Endothelial cell of umbilical vein (primary cell): Measurements from ENCODE around the gene DIAPH3. TPM values are rescaled to one million over a fixed set of nuclear protein-coding genes. Genes with fewer than 3 reads are reported as not detected.

ENCODE experiments used
- BruUV-seq: library from RNA; stranded (reverse); fragments of 400-500 nt; replicated peaks from 2 replicates; lab custom pipeline; 2021; lab: Mats Ljungman, UMichigan
- CTCF ChIA-PET: fragments of 300-600, 350-600 bp; sonication (Branson Sonifier 250); formaldehyde crosslinking; loops from one replicate; lab custom pipeline; 2021; ENCODE audit warnings: antibody characterized with exemption, inconsistent platforms; lab: Charles Lee
- POLR2A ChIA-PET: fragments of 300-600, 350-600 bp; sonication (Branson Sonifier 250); formaldehyde crosslinking; loops from one replicate; lab custom pipeline; 2021; ENCODE audit warnings: antibody characterized with exemption, inconsistent platforms; lab: Charles Lee
- DNase-seq: peaks from one replicate; pipeline ENCODE4 v3.0.0-alpha.2; 2011; ENCODE audit warnings: low read depth, low spot score
- FAIRE-seq: peaks from 2 replicates; lab custom pipeline; 2011; peaks lifted over from hg19 to GRCh38; lab: Jason Lieb, UNC
- H2AFZ ChIP-seq: 2 replicates; pipeline ENCODE4 v1.6.0; 2012; ENCODE audit warnings: low read depth, low read length, control low read depth, inconsistent platforms
- H3K27ac ChIP-seq: 2 replicates; pipeline ENCODE4 v1.5.1; 2011; ENCODE audit warnings: low read depth, mild to moderate bottlenecking, control low read depth, low read length, moderate library complexity; ENCODE audit not compliant: insufficient read depth
- H3K27me3 ChIP-seq, 2 experiments: 2 replicates each; pipeline versions ENCODE4 v1.6.0 to v1.6.1; 2011; ENCODE audit warnings: low read length in 2 of 2, mixed read lengths in 1 of 2; ENCODE audit not compliant: control insufficient read depth in 2 of 2, insufficient read depth in 2 of 2
- H3K36me3 ChIP-seq, 2 experiments: 2 replicates in 1 of 2; 3 replicates in 1 of 2; pipeline ENCODE4 v1.5.1; 2011; ENCODE audit warnings: low read length in 2 of 2, mild to moderate bottlenecking in 1 of 2, moderate library complexity in 1 of 2; ENCODE audit not compliant: control insufficient read depth in 2 of 2, insufficient read depth in 2 of 2; ENCODE audit errors: extremely low read depth in 1 of 2
- H3K4me1 ChIP-seq: 3 replicates; pipeline ENCODE4 v1.5.1; 2011; ENCODE audit warnings: mild to moderate bottlenecking, low read length; ENCODE audit not compliant: control insufficient read depth, insufficient read depth; ENCODE audit errors: extremely low read depth
- H3K4me2 ChIP-seq: 2 replicates; pipeline ENCODE4 v1.6.1; 2011; ENCODE audit warnings: low read length, control low read depth, mixed read lengths; ENCODE audit not compliant: insufficient read depth
- H3K4me3 ChIP-seq, 3 experiments: fragments of 200-600 bp in 1 of 3; sonication (generic), shearing (Covaris generic) in 1 of 3; replicated peaks in 1 of 3; 2 replicates each; pipeline ENCODE4 v1.5.1; 2011 to 2016; ENCODE audit warnings: control low read depth in 3 of 3, low read length in 3 of 3, mild to moderate bottlenecking in 2 of 3, inconsistent platforms in 1 of 3, low read depth in 1 of 3, moderate library complexity in 1 of 3; ENCODE audit not compliant: insufficient read depth in 1 of 3
- H3K79me2 ChIP-seq: 2 replicates; pipeline ENCODE4 v1.6.0; 2012; ENCODE audit warnings: low read length, inconsistent platforms; ENCODE audit not compliant: control insufficient read depth, insufficient read depth
- H3K9ac ChIP-seq: replicated peaks from 2 replicates; pipeline ENCODE3; 2011; ENCODE audit warnings: low read length, control low read depth; ENCODE audit not compliant: insufficient read depth; ENCODE audit errors: extremely low read depth
- H3K9me1 ChIP-seq: replicated peaks from 3 replicates; pipeline ENCODE4 v1.6.0; 2011; ENCODE audit warnings: mild to moderate bottlenecking, low read length; ENCODE audit not compliant: control insufficient read depth, insufficient read depth; ENCODE audit errors: extremely low read depth
- H3K9me3 ChIP-seq: replicated peaks from 2 replicates; pipeline ENCODE4 v1.5.1; 2012; ENCODE audit warnings: low read length, inconsistent platforms; ENCODE audit not compliant: control insufficient read depth, insufficient read depth
- H4K20me1 ChIP-seq: replicated peaks from 2 replicates; pipeline ENCODE3; 2011; ENCODE audit warnings: mild to moderate bottlenecking, low read length; ENCODE audit not compliant: control insufficient read depth, insufficient read depth; ENCODE audit errors: extremely low read depth
- EZH2 ChIP-seq: IDR thresholded peaks from 2 replicates; pipeline ENCODE4 v1.6.1; 2012; ENCODE audit warnings: borderline replicate concordance, low read depth, mild to moderate bottlenecking, moderate library complexity, low read length, inconsistent platforms; ENCODE audit not compliant: severe bottlenecking
- FOS ChIP-seq: IDR thresholded peaks from 2 replicates; pipeline ENCODE4 v1.6.1; 2011; ENCODE audit warnings: mild to moderate bottlenecking, low read length, moderate library complexity, borderline replicate concordance; ENCODE audit not compliant: insufficient read depth
- GATA2 ChIP-seq: IDR thresholded peaks from 2 replicates; pipeline ENCODE4 v1.7.0; 2011; ENCODE audit warnings: low read depth, mild to moderate bottlenecking, moderate library complexity, mixed read lengths, low read length; ENCODE audit not compliant: insufficient read length, insufficient read depth
- JUN ChIP-seq: IDR thresholded peaks from 2 replicates; pipeline ENCODE4 v1.6.1; 2011; ENCODE audit warnings: borderline replicate concordance, low read depth; ENCODE audit not compliant: insufficient read length, insufficient read depth
- MYC ChIP-seq: IDR thresholded peaks from one replicate; pipeline ENCODE4 v1.6.1; 2011; ENCODE audit warnings: mild to moderate bottlenecking, low read depth, low read length
- POLR2A ChIP-seq: IDR thresholded peaks from 2 replicates; pipeline ENCODE4 v1.6.1; 2012; ENCODE audit warnings: low read depth, mild to moderate bottlenecking, control low read depth, low read length
- POLR2AphosphoS5 ChIP-seq: IDR thresholded peaks from 2 replicates; pipeline ENCODE4 v1.6.1; 2012; ENCODE audit warnings: low read depth, mild to moderate bottlenecking, control low read depth, low read length, moderate library complexity; ENCODE audit not compliant: insufficient read depth
- dilution Hi-C: fragments of 300-500 bp; cut with MboI; formaldehyde crosslinking; loops from one replicate; pipeline ENCODE4 v1.15.0; 2019; ENCODE audit warnings: low sequenced_read_pairs; ENCODE audit not compliant: extremely low pct_ligation_motif_present
- intact Hi-C: fragments of 100-400 bp; cut with micrococcal nuclease; formaldehyde crosslinking; loops from one replicate; pipeline ENCODE4 v1.10.0; 2022
- polyA plus RNA-seq, 4 experiments: library from polyadenylated mRNA; depleted of rRNA in 3 of 4; stranded (reverse) in 3 of 4; unstranded in 1 of 4; fragments of >200 nt; gene quantifications; 2 replicates each; pipeline versions ENCODE4 v1.2.1 to v1.2.3, GENCODE V29; 2011 to 2012; ENCODE audit warnings: missing spikeins in 1 of 4
- total RNA-seq: library from RNA; stranded (reverse); gene quantifications from 2 replicates; pipeline ENCODE4 v1.2.3, GENCODE V29; 2021
- TF ChIP-seq, protein P1 (sequence below): IDR thresholded peaks from 2 replicates; pipeline ENCODE4 v1.6.1; 2011; ENCODE audit not compliant: insufficient read depth, insufficient read length
- TF ChIP-seq, protein P2 (sequence below), 2 donors: IDR thresholded peaks; 1 replicate in 1 of 2; 2 replicates in 1 of 2; pipeline ENCODE4 v1.5.1; 2011; ENCODE audit warnings: low read length in 2 of 2, mild to moderate bottlenecking in 2 of 2, moderate library complexity in 2 of 2, control low read depth in 1 of 2, inconsistent platforms in 1 of 2, low read depth in 1 of 2; ENCODE audit not compliant: insufficient read depth in 1 of 2; ENCODE audit errors: extremely low read depth in 1 of 2

DIAPH3 gene
- total and polyA plus RNA-seq, 2 donors (not counting 3 experiments of a cell fraction or from before 2014, with no cell fraction given), result 9.9 to 44.0 TPM

DNA sequence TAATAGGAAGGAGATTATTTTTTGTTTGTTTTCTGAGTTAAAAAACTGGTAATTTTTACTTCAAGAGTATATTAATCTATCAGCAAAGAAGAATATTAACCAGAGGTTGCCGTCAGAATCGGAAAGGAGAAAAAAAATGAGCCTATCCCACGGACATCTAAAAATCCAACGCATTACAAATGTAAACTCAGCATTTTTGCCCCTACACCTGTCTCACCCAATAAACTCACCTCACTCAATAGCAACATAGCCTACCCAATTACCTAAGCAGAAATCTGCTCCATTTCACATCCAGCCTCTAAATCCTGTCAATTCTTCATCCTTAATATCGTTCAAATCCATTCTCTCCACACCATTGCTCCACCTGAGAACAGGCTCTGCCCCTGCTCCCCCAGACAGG, 10.4 kb upstream of the DIAPH3 start:
- H3K27ac ChIP-seq, result no peak overlapping the region
- no peak overlapping the region for H3K4me2 ChIP-seq
- no peaks in the 10 kb centered on the region for H3K9me1 ChIP-seq
- H3K9ac ChIP-seq, result no peak overlapping the region
- peaks cover 0 to 4% of the 10 kb centered on the region in 2 experiments for H3K27me3 ChIP-seq
- intact Hi-C loops, result no loop called here
- ChIA-PET CTCF (no interaction called here), POLR2A (no interaction called here)
- no peaks in the 10 kb centered on the region for H3K79me2 ChIP-seq
- no peak overlapping the region for H3K4me3 ChIP-seq
- no peak for TF ChIP-seq POLR2AphosphoS5
- TF ChIP-seq, protein P1, sequence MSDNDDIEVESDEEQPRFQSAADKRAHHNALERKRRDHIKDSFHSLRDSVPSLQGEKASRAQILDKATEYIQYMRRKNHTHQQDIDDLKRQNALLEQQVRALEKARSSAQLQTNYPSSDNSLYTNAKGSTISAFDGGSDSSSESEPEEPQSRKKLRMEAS, result no peak
- no peak for TF ChIP-seq MYC
- FAIRE-seq (no peak), DNase-seq (no peak)
- H2AFZ ChIP-seq, result no peak overlapping the region
- no peaks in the 10 kb centered on the region for H3K36me3 ChIP-seq
- H3K9me3 ChIP-seq, result no peaks in the 10 kb centered on the region
- H4K20me1 ChIP-seq, result no peaks in the 10 kb centered on the region
- dilution Hi-C loops, result no loop called here
- no TSS peak for BruUV-seq
- H3K4me1 ChIP-seq, result no peaks in the 10 kb centered on the region

DNA sequence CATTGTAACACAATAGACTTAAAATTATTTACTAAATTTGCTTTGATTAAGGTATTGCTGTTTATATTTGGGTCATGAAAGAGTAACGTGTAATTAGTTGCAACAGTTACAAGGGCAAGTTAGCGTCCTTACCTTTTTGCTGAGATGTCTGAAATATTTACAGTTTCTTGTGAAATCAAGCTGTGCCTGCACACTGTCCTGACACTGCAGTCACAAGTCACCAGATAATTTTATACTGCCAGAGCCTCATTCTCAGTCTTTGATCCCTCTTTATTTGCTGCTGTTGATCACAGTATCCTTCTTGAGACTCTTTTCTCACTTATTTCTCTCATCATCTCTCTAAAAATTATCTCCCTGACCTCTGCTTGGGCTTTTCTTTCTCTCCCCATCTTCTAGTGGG, 8.4 kb upstream of the DIAPH3 start:
- FAIRE-seq, result no peak

More for the DNA sequence above, 8.4 kb upstream of the DIAPH3 start:
- Histone ChIP-seq H3K9me3 (no peaks in the 10 kb centered on the region), H3K9ac (no peak overlapping the region), H3K4me2 (no peak overlapping the region), H4K20me1 (no peaks in the 10 kb centered on the region), H3K79me2 (no peaks in the 10 kb centered on the region), H3K4me3 (no peak overlapping the region), H3K36me3 (no peaks in the 10 kb centered on the region), H3K4me1 (no peaks in the 10 kb centered on the region), H3K27ac (no peak overlapping the region), H2AFZ (no peak overlapping the region), H3K27me3 (peaks cover 0 to 4% of the 10 kb centered on the region in 2 experiments), H3K9me1 (no peaks in the 10 kb centered on the region)
- POLR2A ChIA-PET, result no interaction called here
- BruUV-seq, result no TSS peak
- dilution Hi-C loops, result no loop called here
- no peak for DNase-seq
- intact Hi-C loops, result no loop called here
- CTCF ChIA-PET, result interaction anchor here (0.6 kb wide), 1 partner anchor 12 kb away, joined by 3 read pairs; no protein-coding TSS in a partner anchor
- no peak for TF ChIP-seq EZH2
- no peak for TF ChIP-seq JUN
- TF ChIP-seq POLR2A, result no peak
- TF ChIP-seq, protein P1, result no peak
- TF ChIP-seq MYC, result no peak
- no peak for TF ChIP-seq FOS
- TF ChIP-seq, protein P2, sequence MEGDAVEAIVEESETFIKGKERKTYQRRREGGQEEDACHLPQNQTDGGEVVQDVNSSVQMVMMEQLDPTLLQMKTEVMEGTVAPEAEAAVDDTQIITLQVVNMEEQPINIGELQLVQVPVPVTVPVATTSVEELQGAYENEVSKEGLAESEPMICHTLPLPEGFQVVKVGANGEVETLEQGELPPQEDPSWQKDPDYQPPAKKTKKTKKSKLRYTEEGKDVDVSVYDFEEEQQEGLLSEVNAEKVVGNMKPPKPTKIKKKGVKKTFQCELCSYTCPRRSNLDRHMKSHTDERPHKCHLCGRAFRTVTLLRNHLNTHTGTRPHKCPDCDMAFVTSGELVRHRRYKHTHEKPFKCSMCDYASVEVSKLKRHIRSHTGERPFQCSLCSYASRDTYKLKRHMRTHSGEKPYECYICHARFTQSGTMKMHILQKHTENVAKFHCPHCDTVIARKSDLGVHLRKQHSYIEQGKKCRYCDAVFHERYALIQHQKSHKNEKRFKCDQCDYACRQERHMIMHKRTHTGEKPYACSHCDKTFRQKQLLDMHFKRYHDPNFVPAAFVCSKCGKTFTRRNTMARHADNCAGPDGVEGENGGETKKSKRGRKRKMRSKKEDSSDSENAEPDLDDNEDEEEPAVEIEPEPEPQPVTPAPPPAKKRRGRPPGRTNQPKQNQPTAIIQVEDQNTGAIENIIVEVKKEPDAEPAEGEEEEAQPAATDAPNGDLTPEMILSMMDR (IDR thresholded peaks at IDR 0.05; ENCODE audit: extremely low read depth in 1 of 2, insufficient read depth in 1 of 2, low read depth in 1 of 2, low read length in 2 of 2), result no peak
- no peak for TF ChIP-seq GATA2
- no peak for TF ChIP-seq POLR2AphosphoS5
